ENCODE results near the gene PLBD1.

Gene PLBD1

DNA sequence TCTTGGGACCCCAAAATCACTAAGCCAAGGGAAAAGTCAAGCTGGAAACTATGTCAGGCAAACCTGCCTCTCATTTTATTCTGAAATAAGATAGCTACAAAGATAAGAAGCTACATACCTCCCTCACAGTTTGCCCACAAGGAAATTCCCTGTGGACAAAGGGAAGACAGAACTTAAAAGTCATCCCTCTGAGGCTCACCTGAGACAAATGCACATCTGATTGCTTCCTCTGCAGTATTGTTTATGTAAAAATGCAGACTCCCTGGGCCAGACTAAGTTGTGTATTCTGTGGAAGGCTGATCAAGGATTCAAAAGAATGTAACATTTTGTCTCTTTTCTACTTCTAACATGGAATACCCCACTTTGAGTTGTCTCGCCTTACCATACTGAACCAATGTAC, 2.5 kb upstream of the PLBD1 start:
- DNase-seq (ENCODE audit: low read depth, low spot score) = no peak

DNA sequence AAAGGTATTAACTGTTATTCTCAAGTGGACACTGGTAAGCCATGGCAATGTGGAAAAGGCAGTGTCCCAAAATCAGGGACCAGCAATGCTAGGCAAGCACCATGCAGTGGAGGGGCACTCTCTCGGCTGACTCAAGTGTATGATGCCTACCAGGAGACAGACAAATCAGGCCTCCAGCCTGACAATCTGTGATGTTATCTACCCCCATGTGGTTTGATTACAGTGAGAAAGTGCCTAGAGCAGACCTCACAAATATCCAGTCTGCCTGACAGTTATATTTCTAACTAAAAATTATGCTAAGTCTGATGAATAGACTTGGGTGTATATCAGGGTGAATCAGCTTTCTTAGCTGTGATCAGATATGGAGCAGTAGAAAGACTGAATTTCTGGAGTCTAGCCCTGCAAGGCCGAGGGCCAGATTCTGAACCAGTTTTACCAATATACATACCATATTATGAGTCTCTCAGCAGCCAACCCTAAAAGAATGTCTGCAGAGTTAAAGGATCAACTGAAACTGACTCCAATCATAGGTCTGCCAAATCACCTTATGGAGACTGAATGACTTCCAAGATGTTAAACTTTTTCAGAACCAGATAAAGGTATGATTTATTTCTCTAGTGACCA, 3.2 kb downstream of the PLBD1 start:
- no peak for DNase-seq (ENCODE audit: low read depth, low spot score)

DNA sequence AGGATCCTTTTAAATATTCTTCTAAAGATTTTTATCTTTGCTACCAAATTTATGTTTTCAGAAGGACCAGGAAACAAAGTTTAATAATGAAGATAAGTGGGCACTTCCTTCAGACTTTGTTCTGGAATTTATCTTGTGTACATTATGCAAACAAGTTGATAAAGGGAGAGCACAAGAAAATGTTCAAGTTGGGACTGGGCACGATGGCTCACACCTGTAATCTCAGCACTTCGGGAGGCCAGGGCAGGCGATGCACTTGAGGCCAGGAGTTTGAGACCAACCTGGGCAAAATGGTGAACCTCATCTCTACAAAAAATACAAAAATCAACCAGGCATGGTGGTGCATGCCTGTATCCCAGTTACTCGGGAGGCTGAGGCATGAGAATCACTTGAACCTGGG, 4.6 kb downstream of the PLBD1 start:
- no peak for DNase-seq (ENCODE audit: low read depth, low spot score)

DNA sequence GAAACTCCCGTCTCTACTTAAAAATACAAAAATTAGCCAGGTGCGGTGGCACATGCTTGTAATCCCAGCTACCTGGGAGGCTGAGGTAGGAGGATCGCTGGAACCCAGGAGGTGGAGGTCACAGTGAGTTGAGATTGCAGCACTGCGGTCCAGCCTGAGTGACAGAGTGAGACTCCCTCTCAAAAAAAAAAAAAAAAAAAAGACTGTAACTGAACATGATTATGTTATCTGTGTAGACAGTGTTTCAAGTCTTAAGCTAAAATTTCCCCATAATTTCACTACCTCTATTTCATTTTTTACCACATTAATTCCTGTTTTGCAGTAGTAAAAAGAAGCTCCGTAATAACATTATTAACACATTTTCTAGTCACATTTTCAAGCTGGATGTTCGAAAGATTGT, 5.4 kb downstream of the PLBD1 start:
- DNase-seq (ENCODE audit: low read depth, low spot score) = no peak

DNA sequence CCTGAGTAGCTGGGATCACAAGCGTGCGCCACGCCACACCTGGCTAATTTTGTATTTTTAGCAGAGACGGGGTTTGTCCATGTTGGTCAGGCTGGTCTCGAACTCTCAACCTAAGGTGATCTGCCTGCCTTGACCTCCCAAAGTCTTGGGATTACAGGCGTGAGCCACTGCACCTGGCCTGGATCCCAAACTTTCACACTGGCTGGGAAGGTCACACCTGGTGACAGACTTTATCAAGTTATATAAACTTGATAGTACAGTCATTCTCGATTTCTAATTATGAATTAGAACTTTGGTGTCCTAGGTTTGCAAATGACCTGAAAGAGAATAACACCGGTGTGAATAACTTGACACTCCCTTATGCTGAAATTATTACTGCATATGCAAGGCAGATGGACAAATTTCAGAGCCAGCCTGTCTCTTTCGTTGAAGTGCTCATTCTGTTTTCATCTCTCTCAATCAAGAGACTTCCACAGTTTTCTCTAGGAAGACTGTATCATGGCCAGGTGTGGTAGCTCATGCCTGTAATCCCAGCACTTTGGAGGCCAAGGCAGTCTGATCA, 5.9 kb downstream of the PLBD1 start:
- DNase-seq (ENCODE audit: low read depth, low spot score) = no peak

DNA sequence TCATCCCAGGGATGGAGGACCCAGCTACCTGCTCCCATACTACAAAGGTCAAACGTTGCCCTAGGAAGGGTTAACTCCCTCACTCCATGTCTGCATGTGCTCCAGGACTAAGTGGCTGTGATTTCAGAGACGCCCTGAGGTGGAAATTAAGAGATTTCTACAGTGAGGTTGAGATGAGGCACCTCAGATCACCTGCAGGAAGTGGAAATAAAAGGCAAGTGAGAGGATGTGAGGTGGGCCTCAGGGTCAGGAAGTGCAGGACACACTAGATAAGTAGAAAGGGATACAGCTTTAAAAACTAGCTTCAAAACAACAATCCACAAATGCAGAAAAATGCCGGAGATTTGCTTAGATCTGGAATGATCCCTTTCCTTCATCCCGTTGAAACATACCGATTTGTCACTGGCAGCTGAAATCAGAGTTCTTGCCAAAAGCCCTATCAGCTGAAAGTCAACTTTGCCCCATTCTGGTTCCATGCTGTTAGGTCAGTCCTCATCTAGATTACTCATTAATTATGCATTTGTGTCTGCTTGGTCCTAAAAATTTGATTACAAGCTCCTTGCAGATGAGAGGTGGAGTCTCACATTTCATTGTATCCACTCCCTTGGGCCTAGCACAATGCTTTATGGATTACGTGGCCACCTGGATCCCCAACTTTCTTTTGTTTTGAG, 6.6 kb downstream of the PLBD1 start:
- DNase-seq (ENCODE audit: low read depth, low spot score) = no peak

DNA sequence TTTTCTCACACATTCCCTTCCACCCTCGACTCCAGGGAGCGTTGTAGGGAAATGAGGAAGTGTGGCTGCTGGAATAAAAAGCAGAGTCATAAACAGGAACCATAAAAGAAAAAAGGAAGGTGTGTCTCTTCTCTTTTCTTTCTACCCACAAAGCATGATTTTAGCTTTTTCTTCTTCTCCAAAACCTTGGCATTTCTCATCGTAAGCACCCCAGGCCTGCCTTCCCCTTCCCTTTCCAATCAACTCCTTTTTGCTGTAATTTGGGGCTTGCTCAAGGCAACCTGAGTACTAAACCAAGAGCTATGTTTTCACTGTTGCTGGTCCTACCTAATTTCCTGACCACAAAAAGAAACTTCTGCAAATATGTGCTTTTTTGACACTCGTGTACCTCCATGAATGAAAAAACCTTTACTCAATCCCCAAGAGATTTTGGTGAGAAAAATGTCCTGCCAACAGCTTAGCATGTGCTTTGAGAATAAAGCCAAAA, 9.2 kb downstream of the PLBD1 start:
- no peak for DNase-seq (ENCODE audit: low read depth, low spot score)

DNA sequence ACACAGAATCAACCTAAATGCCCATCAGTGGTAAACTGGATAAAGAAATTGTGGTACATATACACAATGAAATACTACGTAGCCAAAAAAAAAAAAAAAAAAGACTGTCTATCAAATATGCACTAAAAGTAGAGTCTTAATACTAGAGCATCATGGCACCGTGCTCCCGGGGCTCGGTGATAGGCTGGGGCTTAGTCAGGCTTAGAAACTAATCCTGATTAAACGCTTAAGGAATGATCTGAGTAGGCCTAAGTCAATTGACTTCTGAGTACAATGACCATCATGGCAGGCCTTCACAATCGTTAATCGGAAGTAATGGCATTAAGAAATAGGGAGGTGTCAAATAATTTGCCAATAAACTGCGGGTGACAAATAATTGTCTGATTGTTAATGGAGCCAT, 9.7 kb downstream of the PLBD1 start:
- no peak for DNase-seq (ENCODE audit: low read depth, low spot score)

DNA sequence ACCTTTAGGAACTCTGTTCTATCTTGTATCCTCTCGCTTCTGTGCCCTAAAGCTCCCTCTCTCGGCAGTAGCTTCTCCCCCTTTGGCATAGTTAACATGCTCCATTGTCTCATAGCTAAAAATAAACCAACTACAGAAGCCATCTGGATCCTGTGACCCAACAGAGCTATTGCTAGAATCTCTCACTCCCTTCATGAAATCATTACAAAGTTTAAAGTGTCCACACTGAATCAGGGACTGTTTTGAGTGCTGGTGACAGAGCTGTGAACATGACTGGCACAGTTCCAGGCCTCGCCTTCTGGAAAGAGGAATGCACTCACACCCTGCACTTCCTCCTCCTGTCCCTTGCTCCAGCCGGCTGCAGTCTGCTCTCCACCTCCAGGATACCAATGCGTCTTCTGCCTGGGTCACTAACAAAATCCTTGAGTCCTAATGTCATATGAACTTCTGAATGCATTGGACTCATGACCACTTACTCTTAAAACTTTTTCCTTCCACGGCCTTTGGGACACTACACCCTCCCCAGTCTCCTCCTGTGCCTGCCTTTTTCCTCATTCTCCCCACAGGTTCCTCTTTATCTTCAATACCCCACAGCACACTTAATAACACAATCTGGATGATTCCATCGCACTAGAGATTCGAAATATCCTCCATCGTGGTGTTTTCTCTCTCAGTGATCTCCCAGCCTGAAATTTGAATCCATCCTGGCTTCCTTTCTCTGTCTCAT, 13.2 kb downstream of the PLBD1 start:
- peak; percentile 51 for DNase-seq (ENCODE audit: low read depth, low spot score)

DNA sequence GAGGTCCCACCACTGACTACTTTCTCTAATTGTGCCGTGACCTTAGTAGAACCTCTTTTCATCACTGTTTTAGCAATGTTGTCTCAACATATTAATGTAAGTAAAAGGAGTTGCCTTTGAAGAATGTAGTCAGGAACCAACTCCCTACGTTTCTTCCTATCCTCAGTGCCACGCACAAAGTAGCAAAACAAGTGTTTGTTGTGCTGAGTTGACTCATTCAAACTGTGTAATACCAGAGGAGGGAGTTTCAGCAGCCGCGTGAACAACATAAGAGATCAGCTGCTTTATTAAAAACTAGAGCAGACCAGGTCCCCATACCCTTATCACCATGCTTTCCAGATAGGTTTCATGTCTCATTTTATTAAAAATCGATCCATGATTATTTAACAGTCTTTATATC, 19.1 kb downstream of the PLBD1 start:
- no peak for DNase-seq (ENCODE audit: low read depth, low spot score)

DNA sequence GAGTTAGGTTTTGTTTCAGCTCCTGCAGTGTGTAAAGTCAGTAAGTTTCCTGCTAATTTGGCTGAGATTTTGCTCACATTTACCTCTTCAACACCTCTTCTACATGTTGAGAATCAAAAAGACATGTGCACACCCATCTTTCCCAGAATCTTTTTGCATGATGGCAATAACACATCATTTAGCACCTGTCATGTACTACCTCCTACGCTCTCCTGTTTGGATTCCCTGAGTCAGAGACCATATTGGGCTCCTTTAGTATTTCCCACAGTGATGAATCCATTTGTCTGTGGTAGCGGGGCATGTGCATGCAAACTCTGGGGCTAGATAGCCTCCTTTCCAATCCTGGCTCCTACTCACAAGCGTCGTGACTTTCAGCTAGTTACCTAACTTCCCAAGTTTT, 20.1 kb downstream of the PLBD1 start:
- no peak for DNase-seq (ENCODE audit: low read depth, low spot score)

DNA sequence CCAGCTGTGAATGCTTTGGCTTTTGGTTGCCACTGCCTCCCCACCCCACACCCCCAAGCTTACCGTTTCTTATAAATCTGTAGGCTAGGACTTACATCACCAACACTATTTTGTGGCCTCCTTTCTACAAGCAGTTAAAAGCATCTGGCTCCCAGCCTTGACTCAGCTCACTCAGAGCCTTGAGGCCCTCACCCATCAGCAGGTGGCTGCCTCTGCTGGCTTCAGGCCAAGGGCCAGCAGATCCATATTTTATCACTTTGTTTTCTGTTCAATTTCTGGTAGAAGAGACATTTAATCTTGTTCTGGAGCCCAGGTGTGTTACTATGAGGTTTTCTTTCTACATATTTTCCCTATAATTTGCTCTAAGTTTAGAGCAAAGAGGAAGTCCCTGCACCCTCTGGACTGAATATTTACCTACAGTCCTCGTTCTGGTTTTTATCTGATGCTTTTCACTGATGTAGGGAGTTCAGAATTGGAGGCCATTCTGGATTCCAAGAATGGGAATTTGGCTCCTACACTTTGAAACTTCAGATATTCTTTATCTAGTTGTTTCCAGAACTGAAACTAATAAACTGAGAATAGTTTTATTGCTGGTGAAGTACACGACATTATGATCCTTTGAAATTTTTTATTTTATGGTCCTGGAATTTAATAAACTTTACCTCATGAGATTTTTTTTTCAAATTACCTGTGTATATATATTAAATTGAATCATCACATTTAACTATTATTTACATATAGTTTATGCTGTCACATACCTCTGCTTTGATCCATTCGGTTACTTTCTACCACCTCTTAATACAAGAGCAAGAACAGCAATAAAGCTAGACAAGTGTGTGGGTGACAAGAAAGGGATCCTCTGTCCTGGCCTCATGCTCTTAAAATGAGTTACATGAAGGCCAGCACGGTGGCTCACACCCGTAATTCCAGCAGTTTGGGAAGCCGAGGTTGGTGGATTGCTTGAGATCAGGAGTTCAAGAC, 22.2 kb downstream of the PLBD1 start:
- DNase-seq (ENCODE audit: low read depth, low spot score) = no peak

DNA sequence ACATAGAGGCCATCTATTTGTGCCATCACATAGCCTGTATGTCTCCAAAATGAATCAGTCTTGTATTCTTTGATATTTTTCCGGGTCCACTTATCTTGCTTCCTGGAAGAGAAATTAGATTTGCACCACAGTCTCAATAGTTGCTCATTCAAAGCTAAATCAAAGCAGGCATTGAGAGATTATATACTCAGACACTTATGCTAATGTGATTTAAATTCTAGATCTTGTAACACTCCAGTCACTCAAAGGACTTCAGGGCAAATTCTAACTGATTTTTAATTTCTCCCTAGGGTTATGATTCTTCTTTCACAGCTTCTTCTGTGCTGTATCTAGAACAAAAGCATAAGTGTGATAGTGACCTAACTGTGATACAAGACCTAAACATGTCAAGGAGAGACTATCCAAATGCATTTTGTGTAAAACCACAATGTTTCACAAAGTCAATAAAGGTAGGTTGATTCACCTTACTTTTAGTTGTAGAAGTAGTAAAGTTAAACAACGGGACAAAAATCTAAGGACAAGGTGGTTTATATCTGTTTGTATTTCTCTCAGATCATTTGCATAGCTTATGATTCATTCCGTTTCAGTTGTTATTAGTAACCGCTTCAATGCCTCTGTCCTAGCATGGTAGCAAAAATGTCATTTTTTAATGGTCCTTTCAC, 26.8 kb downstream of the PLBD1 start:
- DNase-seq (ENCODE audit: low read depth, low spot score) = peak; percentile 12

DNA sequence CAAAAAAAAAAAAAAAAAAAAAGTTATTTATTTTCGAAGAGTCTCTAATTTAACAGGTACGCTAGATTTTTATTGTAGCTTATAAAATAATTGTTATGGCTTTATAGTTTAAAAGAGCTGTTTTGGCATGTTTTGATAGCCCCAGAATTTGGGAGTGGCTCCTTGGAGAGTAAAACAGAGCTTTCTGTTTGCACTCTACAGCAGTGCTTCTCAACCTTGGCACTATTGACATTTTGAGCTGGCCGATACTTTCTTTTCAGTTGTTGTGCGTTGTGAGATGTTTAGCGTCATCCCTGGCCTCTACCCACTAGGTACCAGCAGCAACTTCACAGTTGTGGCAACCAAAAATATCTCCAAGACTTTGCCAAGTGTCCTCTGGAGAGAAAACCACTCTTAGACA, 30.6 kb downstream of the PLBD1 start:
- no peak for DNase-seq (ENCODE audit: low read depth, low spot score)

DNA sequence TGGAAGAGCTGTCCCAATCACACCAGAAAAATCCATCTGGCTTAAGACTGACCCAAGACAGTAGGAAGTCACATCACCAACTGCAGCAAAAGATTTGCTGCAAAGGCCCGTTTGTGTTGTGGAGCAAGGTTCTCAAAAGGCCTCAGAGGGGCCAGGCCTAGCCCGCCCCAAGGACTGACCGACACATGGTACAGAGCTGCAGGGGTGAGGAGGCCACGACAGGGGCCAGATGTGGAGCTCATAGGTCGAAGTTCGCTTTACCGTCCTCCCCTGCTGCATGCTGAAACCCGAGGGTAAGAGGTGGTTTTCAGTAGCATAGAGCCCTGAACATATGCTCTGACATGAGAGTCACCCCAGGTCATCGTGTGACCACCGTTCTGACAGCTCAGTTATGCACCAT, 35.5 kb downstream of the PLBD1 start:
- no peak for DNase-seq (ENCODE audit: low read depth, low spot score)

DNA sequence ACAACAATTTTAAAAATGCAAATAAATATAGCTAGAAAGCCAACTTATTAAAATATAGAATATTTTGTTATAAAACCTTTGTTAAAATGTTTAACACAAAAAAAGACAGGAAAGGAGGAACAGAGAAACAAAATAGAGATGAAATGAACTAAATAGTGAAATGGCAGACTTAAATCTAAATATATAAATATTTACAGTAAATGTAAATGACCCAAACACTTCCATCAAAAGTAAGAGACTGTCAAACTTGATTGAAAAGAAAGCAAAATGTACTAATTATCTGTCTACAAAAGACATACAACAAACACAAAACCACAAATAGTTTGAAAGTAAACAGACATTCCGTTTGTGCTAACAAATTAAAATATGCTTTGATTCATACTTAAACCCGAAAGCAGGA, 41.7 kb downstream of the PLBD1 start:
- DNase-seq (ENCODE audit: low read depth, low spot score) = no peak

DNA sequence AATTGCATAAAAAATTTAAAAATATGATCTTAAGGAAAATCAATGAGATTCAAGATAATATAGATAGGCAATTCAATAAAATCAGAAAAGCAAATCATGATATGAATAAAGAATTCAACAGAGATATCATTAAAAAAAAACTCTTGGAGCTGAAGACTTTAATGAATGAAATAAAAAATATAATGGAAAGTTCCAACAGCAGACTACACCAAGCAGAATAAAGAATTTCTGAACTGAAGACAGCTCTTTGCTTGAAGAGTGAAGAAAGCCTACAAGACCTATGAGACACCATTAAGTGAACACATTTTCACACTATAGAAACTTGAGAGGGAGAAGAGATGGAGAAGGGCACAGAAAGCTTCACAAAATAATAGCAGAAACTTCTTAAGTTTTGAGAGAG, 45.9 kb downstream of the PLBD1 start:
- no peak for DNase-seq (ENCODE audit: low read depth, low spot score)

DNA sequence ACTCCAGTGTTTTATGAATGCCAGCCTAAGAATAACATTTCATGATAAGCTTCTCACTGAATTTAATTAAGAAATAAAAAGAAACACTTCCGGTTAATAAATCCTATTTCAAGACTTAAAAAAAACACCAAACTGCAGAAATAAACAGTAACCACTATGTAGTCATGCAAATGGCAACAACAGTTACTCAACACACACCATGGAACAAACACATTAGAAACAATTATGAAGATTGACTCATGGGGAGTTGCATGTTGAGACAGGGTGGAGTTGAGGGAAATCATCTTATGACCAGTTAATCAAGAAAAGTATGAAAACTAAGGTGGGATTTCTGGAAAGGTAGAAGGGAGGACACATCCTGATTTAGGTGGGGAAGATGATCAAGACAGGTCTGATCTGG, 52.7 kb downstream of the PLBD1 start:
- DNase-seq (ENCODE audit: low read depth, low spot score) = no peak

DNA sequence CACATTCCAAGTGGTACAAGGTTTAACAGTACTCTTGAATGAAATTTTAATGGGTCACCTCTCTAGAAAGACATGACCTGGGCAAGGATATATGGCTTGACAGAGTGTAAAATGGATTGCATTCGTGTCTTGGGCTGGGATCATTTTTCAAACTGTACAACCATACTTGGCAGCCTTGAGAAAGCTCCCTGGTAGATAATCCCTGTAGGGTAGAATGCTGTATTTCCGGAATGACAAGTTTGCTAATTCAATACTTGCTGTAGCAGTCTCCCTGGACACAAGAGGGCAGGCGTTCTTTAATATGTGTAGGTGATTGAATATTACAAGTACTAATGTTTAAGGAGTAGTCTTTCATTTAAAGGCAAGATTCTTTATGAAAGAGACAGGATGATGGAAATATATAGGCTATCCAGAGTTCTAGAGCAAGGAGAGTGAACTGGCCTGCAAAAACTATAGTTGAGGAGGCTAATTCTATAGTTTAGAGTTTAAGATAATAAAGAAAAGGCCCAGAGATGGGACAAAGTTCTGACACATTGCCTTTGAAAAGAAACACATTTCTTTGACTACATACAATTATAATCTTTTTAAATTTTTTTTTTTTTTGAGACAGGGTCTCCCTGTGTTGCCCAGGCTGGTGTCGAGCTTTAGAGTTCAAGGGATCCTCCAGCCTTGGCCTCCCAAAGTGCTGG, 53.4 kb downstream of the PLBD1 start:
- peak; percentile 22 for DNase-seq (ENCODE audit: low read depth, low spot score)

DNA sequence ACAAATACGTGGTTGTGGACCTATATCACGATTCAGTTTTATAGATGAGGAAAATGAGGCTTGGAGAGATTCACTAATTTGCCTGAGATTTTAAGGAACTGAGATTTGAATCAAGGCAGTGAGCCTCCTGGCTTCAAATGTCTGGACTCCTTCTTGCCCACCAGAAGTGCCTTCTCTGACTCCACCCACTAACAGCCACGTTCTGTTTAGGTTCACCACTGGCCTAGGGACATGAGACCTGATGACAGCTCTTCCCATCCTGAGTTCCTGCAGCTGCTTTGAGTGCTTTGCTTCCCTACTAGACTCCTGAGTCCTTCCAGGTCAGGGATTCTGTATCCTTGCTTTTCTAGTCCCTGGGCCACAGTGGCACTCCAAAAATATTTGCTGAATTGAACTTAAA, 57.1 kb downstream of the PLBD1 start:
- no peak for DNase-seq (ENCODE audit: low read depth, low spot score)

All from astrocyte of the hippocampus (primary cell).